NCI-H82 treated with DMSO at 0.1 percent for 48 hours (cell line): ENCODE results near the gene RSL1D1.
"Not testable (repeated sequence)": the region's sequence is repeated elsewhere in the genome, so short reads cannot be mapped to it uniquely, and the experiment has no call there.

Source experiments
- DNase-seq: peaks from one replicate; lab custom pipeline; 2025; ENCODE audit not compliant: unreplicated experiment; lab: John Stamatoyannopoulos, UW

Gene RSL1D1

DNA sequence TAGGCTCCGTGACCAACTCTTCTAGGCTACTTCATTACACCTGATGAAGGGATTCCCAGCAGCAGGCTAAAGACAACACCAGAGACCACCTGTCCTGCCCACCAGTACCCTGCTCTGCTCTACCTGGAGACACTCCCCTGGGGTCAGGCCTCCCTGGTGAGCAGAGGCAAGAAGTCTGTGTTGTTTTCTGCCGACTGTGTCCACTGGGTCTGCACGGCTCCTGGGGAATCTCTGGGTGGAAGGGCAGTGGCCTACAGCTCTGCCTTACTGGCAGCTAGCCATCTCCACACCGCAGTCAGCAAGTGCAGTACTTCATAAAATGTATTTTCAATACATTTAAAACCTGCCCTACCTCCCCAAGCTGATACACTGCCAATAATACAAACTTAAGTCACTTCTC is 6.8 kb downstream of the RSL1D1 start:
- no peak for DNase-seq

DNA sequence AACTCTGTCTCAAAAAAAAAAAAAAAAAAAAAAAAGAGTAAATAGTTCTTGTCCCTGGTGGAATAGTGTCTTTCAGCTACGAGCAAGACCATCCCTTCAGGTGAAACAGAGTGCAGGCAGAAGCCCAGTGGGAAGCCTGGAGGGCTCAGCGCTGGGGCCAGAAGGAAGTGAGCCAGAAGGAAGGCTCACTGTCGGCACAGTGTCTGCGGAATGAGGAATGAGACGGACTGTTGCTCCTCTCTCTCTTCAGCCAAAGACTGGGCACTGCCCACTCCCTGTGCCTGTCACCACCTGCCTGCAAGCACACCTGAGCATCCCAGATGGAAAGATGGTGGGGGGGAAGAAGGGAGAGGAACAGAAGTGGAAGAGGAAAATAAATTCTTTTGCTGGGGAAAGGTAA is 7.5 kb downstream of the RSL1D1 start:
- no peak for DNase-seq

DNA sequence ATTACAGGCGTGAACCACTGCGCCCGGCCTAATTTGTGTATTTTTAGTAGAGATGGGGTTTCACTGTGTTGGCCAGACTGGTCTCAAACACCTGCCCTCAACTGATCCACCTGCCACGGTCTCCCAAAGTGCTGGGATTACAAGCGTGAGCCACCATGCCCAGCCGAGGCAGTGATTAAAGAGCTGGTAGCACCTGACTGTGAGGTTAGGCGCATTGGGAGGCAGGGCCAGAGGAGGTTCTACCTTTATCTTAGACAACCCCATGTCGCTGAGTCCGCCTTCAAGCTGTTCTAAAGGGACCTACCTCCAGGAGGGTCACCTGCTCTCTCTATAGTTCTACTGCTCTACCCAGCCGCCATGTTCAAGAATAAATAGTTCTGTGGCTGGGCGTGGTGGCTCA is 8.1 kb downstream of the RSL1D1 start:
- DNase-seq, result no peak

DNA sequence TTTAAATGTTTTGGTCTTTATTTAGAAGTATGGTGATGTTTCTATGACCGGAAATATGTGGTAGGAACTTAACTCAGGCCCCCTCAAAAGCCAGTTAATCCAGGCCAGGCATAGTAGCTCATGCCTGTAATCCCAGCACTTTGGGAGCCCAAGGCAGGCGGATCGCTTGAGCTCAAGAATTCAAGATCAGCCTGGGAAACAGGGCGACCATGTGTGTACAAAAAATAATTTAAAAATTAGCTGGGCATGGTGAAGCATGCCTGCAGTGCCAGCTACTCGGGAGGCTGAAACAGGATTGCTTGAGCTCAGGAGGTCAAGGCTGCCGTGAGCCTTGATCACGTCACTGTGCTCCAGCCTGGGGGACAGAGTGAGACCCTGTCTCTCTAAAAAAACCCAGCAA is 10.3 kb downstream of the RSL1D1 start:
- no peak for DNase-seq

DNA sequence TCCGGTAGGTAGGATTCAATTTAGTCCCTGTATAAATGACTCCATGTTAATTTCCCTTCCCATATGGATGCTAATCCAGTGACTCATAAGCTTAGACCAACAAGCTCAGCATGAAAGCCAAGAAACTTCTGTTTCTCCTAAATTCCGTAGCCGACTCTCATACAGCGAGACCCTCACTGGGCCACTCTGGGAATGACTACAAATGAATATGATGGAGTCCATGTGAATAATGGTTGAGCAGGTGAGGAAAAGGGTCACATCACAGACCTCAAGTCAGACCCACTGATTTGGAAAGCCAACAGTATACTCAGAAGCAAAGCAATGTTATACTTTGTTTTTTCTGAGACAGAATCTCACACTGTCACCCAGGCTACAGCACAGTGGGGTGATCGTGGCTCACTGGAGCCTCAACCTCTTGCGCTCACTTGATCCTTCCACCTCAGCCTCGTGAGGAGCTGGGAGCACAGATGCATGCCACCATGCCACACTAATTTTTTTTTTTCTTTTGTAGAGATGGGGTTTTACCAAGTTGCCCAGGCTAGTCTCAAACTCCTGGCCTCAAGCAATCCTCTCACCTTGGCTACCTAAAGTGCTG is 14.6 kb downstream of the RSL1D1 start:
- peak; percentile 77 for DNase-seq

DNA sequence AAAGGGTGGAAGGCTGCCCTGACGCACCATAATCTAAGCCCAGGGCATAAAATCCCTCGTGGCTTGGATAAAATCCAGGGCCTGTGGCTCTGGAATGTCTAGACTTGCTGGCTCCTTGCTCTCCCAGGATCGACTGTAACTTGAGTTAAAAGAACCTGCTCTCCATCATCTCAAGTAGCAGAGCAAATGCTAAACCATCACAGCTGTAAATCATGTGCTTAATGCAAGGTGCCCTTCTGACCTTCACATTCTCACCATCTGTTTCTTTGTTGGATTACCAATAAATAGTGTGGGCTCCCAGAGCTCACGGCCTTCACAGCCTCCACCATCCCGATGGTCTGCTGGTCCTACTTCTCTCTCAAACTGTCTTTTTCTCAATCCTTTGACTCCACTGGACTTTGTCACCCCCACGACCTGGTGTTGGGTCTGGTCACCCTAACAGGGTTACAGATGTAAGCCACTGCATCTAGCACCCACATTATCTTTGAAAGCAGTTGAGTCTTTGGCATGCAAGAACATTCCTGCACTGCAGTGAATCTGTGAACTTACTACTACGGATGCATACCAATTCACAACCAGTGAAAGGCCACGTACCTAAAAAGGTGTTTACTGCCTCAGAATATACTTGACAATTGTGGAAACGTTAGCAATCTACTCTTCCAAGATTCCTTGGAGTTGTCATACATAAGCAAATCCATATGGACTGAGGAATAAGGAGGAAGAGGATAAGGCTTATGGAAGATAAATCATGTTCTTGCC is 15.3 kb downstream of the RSL1D1 start:
- DNase-seq, result peak; percentile 92

DNA sequence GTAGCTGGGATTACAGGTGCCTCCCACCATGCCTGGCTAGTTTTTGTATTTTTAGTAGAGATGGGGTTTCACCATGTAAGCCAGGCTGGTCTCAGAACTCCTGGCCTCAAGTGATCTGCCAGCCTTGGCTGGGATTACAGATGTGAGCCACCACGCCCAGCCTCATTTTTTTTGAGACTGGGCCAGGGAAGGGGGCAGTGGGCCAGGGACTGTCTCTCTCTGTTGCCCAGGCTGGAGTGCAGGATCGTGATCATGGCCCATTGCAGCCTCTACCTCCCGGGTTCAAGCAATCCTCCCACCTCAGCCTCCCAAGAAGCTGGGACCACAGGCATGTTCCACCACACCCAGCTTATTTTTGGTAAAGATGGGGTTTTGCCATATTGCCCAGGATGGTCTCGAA is 16.0 kb downstream of the RSL1D1 start:
- no peak for DNase-seq

DNA sequence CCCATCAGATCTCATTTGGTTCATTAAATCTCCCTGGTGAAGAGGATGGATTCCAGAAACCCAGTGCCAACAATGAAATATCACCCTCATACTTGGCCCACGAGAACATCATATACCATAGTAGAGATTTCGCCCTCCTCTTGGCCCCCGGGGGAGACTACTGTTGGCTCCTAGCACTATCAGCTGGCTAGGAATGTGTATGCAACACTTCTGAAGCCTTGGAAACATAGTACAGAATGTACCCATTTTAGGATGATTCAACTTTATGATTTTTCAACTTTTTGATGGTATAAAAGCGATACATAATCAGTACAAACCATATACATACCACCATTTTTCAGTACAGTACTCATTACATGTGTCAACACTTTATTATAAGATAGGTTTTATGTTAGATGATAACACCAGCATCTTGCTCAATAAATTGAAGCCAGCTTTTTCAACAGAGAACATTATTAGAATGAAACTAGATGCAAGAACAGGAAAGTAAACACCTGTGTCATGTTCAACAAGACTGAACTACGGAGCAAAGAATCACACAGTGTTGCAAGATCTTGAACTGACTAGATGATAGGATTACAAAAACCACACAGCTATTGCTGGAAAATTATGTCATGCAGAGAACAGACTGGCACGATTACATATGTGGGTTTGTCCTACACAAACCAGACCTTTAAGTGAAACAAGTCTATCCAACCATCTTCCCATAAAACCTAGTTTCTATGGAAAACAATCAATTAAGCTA is 17.2 kb downstream of the RSL1D1 start:
- no peak for DNase-seq

DNA sequence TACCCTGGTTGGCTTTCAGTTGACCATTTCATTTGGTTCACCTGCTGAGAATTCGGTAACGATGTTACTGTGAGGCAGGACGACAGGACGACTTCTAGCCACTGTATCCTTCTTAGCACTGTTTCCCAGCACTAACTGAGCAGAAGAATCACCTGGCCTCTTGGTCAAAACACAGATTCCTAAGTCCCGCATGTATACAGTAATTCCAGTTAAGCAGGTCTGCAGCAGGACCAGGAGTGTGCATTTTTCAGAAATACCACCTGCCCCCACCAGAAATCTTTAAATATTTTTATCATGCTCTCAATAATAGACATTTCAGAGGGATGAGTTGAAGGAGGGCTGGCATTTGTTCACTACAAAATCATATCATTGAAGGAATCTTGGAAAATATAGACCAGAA is 22.6 kb downstream of the RSL1D1 start:
- no peak for DNase-seq

DNA sequence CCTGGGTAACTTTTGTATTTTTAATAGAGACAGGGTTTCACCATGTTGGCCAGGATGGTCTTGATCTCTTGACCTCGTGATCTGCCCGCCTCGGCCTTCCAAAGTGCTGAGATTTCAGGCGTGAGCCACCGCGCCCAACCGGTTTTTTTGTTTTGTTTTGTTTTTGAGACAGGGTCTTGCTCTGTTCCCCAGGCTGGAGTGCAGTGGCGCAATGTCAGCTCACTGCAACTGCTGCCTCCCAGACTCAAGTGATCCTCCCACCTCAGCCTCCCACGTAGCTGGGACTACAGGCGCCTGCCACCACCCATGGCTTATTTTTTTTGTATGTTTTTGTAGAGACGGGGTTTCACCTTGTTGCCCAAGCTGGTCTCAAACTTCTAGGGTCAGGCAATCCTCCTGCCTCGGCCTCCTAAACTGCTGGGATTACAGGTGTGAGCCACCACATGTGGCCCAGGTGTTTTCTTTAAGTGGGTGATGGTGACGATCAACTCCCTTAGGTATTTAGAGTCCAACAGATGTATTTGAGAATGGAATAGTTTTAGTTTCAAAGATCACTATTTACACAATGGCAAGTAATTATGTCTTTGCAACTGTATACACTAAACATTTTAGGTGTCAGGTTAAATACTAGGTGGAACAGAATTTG is 25.7 kb downstream of the RSL1D1 start:
- DNase-seq, result not testable (repeated sequence)

DNA sequence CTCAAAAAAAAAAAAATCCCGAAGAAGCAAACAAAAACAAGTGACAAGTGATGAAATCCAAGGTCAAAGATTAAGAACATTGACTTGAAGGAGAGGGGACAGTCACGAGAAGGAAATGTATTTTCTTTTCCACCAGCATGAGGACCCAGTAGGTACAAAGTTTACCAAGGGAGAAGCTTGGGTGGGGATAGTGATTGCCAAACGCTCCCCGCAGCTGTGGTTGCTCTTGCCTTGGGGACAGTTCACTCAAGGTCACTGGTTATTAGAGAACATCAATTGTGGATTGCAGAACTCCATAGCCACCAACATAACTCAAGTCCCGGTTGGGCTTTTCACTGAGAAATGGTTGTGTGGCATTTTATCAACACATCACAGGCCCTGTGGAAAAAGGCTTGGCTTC is 27.0 kb downstream of the RSL1D1 start:
- DNase-seq, result no peak

DNA sequence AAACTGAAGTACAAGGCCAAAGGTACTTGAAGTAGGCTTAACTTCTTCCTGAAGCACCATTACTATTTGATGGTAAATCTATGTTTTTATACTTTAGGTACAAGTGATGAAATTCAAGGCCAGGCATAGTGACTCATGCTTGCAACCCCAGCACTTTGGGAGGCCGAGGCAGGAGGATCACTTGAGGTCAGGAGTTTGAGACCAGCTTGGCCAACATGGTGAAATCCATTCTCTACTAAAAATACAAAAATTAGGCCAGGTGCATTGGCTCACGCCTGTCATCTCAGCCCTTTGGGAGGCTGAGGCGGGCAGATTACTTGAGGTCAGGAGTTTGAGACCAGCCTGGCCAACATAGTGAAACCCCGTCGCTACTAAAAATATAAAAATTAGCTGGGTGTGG is 27.7 kb downstream of the RSL1D1 start:
- not testable (repeated sequence) for DNase-seq

DNA sequence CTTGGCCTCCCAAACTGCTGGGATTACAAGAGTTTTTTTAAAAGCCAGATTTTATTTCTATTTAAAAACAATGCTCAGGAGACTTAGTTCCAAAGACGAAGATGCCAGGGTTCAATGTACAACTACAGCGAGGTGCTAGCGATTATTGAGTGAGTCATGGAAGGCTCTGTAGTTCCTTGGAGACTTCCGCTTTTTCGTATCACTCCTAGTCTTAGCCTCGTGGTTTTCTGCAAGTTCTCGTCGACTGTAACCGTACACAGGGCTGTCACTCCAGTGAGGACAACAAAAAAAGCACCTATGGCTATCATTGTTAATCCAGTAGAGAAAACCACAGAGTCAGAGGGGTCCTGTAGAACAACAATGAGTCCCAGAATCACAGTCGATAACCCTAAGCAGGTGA is 31.5 kb downstream of the RSL1D1 start:
- no peak for DNase-seq

DNA sequence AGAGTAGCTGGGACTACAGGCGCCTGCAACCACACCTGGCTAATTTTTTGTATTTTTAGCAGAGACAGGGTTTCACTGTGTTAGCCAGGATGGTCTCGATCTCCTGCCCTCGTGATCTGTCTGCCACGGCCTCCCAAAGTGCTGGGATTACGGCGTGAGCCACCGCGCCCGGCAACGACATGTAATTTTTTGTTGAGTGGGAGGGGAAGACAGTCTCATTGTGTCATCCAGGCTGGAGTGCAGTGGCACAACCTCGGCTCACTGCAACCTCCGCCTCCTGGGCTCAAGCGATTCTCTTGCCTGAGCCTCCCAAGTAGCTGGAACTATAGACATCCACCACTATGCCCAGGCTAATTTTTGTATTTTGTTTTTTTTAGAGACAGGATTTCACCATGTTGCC is 32.4 kb downstream of the RSL1D1 start:
- DNase-seq, result not testable (repeated sequence)

DNA sequence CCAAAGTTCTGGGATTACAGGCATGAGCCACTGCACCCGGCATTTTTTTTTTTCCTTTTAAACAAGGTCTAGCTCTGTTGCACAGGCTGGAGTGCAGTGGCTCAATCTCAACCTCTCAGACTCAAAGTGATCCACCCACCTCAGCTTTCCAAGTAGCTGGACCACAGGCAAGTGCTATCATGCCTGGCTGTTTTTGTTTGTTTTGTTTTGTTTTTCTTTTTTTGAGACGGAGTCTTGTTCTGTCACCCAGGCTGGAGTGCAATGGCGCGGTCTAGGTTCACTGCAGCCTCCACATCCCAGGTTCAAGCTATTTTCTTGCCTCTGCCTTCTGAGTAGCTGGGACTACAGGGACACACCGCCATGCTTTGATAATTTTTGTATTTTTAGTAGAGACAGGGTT is 35.2 kb downstream of the RSL1D1 start:
- DNase-seq, result no peak

DNA sequence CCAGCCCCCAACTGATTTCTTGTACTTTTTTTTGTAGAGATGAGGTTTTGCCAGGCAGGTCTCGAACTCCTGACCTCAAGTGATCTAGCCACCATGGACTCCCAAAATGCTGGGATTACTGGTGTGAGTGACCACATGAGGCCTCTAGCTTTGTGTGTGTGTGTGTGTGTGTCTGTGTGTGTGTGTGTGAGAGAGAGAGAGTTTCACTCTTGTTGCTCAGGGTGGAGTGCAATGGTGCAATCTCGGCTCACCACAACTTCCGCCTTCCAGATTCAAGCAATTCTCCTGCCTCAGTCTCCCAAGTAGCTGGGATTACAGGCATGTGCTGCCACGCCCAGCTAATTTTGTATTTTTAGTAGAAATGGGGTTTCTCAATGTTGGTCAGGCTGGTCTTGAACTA is 36.5 kb downstream of the RSL1D1 start:
- not testable (repeated sequence) for DNase-seq

DNA sequence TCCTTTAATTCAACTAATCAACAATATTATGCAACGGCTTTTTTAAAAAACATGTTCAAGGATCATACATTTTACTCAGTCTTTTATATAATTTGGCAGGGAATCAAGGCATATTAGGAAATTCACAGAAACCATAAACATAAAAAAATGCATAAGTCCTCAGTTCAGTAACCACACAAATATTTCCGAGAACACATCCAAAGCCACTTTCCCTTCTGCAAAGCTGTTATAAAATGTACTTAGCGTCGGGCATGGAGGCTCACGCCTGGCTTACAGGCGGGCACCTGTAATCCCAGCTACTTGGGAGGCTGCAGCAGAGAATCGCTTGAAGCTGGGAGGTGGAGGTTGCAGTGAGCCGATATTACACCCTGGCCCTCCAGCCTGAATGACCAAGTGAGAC is 44.6 kb downstream of the RSL1D1 start:
- DNase-seq, result no peak

DNA sequence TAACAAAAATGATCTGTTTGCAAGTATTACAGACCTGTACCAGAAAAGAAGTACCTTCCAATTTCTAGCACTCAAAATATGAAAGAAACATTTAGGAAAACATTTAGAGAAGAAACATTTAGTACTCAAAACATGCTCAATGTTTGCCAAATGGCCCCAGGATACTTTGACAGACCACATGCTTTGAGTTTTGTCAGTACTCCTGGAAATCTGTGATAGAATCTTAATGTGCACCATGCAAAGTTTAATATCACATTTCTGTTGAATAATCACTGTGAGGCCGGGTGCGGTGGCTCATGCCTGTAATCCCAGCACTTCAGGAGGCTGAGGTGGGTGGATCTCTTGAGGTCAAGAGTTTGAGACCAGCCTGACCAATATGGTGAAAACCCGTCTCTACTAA is 45.8 kb downstream of the RSL1D1 start:
- no peak for DNase-seq

DNA sequence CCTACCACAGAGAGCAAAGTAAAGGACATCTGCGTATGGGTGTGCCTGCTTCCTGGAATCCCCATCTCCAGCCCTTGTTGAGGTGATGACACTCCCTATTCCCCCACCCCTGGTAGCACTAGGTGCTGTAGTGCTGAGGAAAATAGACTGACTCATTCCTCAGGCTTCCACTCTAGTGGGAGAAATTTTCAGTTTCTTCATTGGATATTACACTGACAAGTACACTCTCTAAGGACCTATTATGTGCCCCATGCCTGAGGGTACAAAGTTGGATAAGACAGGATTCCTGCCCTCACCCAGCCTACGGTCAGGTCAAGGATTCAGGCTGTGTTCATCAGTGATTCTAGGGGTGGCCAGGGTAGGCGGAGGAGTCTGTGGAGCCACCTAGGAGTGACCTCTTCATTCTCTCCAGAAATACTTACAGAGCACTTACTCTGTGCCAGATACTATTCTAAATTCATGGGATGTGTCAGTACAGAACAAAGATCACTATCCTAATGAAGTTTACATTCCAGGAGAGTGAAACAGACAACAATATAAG is 49.8 kb downstream of the RSL1D1 start:
- DNase-seq, result no peak

DNA sequence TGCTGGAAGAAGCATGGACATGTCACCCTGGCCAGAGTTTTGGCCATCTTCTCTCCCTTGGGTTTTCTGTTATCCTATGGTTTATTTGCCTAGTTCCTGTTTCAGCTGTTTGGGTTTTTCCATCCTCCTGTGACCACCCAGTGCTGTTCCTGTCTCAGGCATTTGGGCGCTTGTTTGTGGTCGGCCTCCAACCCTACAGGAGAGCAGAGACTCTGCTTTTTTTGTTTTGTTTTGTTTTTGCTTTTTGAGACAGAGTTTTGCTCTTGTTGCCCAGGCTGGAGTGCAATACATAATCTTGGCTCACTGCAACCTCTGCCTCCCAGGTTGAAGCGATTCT is 51.0 kb downstream of the RSL1D1 start:
- DNase-seq, result no peak

DNA sequence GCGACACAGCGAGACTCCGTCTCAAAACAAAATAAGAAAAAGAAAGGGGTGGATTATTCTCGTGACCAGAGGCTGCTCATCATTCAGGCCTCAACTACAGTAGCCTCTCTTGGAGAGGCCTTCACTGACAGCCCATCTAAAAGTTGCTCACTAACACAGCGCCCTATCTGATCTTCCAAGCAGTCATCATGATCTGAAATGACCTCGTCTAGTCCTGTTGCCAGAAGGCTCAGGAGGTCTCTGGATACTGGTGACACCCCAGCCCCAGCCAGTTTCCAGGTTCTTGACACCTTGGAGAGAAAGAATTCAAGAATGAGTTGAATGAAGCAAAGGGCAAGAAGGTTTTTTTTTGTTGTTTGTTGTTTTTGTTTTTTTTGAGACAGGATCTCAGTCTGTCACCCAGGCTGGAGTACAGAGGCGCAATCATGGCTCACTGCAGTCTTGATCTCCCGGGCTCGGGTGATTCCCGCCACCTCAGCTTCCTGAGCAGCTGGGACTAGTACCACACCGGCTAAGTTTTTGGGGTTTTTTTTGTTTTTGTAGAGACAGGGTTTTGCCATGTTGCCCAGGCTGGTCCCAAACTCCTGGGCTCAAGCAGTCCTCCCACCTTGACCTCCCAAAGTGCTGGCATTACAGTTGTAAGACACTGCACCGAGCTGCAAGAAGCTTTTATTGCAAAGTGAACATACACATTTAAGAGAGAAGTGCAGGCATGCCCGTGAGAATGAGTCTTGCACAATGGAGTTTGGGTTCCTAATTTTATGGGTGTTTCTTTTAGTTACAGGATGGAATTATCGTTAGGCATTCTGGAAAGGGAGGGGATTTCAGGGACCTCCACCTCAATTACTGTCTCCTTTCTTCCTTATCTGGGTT is 51.6 kb downstream of the RSL1D1 start:
- DNase-seq, result no peak
